ENCODE data around the gene DYNLT4. TPM values are rescaled to one million over a fixed set of nuclear protein-coding genes. Genes with fewer than 3 reads are reported as not detected.
"Not testable (repeated sequence)": the region's sequence is repeated elsewhere in the genome, so short reads cannot be mapped to it uniquely, and the experiment has no call there.

DYNLT4 gene
- total RNA-seq, 1 donor from 2014 or later = not detected

DNA sequence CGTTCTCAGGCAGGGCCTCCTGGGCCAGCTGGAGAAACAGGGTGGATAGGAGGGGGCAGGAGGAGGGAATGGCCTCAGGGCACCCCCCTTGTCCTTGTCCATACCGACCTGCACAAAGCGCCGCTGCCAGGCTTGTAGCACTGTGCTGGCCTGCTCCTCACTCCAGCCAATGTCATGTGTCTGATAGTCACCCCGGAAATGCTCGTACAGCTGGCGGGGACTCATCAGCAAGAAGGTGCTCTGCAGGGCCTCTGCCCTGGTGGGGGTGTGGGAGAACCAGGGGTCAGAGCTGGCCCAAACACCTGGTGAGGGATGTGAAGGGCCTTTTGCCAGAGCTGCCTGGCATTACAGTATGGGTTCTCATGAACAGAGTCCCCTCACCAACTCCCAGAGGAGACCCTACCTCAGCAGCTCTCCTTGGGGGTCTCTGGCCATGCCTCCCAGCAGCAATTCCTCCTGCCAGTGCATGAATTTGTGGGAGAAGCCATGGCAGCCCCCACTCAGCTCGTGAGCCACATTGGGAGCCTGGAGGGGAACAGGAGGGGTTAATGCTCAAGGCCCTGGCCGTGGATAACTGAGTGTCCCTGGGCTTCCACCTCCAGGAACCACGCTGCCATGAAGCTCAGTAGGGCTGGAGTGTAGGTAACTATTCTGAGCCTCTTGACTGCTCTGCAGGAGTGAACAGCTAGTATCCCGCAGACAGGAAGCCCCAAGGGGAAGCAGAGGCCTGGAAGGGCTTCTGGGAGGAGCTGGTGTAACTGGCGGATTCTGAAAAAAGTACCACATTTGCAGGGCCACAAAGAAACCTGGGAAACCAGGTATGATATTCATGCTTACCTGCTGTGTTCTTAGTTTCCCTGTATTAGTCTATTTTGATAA, 22.6 kb upstream of the DYNLT4 start:
- Histone ChIP-seq H3K9me3 (ENCODE audit: control insufficient read depth in 3 of 3, low read length in 3 of 3) (no peaks in the 10 kb centered on the region), H3K27me3 (ENCODE audit: control insufficient read depth in 3 of 3, insufficient read depth in 3 of 3, low read length in 3 of 3) (peaks cover 0 to 9% (median 2%) of the 10 kb centered on the region in 3 donors), H3K27ac (ENCODE audit: low read depth, low read length) (no peak overlapping the region), H3K4me1 (ENCODE audit: control insufficient read depth in 3 of 3, insufficient read depth in 3 of 3, low read length in 3 of 3) (peaks cover 0 to 4% (median 3%) of the 10 kb centered on the region in 3 donors), H3K36me3 (ENCODE audit: control insufficient read depth in 3 of 3, insufficient read depth in 3 of 3, low read length in 3 of 3) (peaks cover 0 to 1% (median 0%) of the 10 kb centered on the region in 3 donors), H3K4me3 (ENCODE audit: low read length in 3 of 3) (no peak overlapping the region), H3K9ac (ENCODE audit: low read depth in 1 of 3, low read length in 3 of 3) (no peak overlapping the region)

DNA sequence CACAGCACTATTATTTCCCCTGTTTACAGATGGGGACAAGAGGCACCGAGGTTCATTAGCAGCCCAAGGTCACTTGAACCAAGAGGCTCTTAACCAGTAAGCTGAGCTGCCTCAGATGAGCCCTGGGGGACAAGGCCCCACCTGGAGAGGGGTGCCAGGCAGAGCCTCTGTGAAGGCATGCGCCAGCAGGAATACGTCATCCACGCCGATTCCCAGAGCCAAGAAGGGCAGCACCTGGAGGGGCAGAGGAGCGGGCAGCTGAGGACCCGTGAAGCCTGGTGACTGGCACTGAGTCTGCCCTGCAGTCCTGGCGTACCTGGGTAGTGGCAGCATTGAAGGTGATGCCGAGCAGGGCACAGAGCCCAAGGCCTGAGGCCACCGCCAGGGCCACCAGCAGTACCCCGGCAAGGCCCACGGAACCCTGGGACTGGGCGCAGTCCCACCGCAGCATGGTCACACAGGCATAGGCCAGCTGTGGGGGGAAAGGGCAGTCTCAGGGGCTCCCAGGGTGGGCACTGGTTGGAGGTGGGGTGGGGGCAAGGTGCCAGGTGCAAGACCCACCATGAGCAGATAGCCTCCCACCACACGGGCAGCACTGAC, 21.8 kb upstream of the DYNLT4 start:
- peaks cover 0 to 1% (median 0%) of the 10 kb centered on the region in 3 donors for H3K36me3 ChIP-seq (ENCODE audit: control insufficient read depth in 3 of 3, insufficient read depth in 3 of 3, low read length in 3 of 3)
- no peaks in the 10 kb centered on the region for H3K9me3 ChIP-seq (ENCODE audit: control insufficient read depth in 3 of 3, low read length in 3 of 3)
- H3K27ac ChIP-seq (ENCODE audit: low read depth, low read length) = no peak overlapping the region
- H3K27me3 ChIP-seq (ENCODE audit: control insufficient read depth in 3 of 3, insufficient read depth in 3 of 3, low read length in 3 of 3) = peaks cover 0 to 9% (median 2%) of the 10 kb centered on the region in 3 donors
- no peak overlapping the region for H3K9ac ChIP-seq (ENCODE audit: low read depth in 1 of 3, low read length in 3 of 3)
- peaks cover 0 to 4% (median 3%) of the 10 kb centered on the region in 3 donors for H3K4me1 ChIP-seq (ENCODE audit: control insufficient read depth in 3 of 3, insufficient read depth in 3 of 3, low read length in 3 of 3)
- no peak overlapping the region for H3K4me3 ChIP-seq (ENCODE audit: low read length in 3 of 3)

DNA sequence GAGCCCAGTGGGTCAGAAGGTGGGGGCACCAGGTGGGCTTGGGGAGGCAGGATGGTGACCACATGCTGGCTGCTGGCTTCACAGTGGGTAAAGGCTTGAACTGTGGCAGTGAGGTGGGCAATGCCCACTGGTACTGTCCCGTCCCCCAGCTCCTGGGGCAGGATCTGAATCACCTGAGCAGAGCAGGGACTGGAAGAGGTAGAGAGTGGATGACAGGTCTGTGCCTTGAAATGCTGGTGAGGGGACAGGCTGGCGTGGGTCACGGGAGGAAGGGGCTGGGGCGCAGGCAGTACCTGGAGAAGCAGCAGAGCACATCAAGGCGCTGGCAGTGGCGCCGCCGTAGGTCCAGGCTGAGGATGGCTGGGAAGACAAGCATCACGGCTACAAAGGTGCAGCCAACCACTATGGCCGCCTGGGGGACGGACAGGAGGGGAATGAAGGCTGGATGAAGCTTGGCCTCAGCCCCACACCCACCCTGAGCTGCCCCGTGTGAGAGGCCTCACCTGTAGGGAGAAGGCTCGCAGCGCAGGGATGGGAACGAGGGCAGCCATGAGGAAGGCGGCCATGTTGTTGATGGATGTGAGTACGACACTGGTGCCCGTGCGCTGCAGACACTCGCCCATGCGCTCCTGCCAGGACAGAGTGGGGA, 21.0 kb upstream of the DYNLT4 start:
- Histone ChIP-seq H3K27me3 (ENCODE audit: control insufficient read depth in 3 of 3, insufficient read depth in 3 of 3, low read length in 3 of 3) (peaks cover 0 to 9% (median 2%) of the 10 kb centered on the region in 3 donors), H3K27ac (ENCODE audit: low read depth, low read length) (no peak overlapping the region), H3K4me1 (ENCODE audit: control insufficient read depth in 3 of 3, insufficient read depth in 3 of 3, low read length in 3 of 3) (peaks cover 0 to 4% (median 3%) of the 10 kb centered on the region in 3 donors), H3K4me3 (ENCODE audit: low read length in 3 of 3) (no peak overlapping the region), H3K9ac (ENCODE audit: low read depth in 1 of 3, low read length in 3 of 3) (no peak overlapping the region), H3K9me3 (ENCODE audit: control insufficient read depth in 3 of 3, low read length in 3 of 3) (no peaks in the 10 kb centered on the region), H3K36me3 (ENCODE audit: control insufficient read depth in 3 of 3, insufficient read depth in 3 of 3, low read length in 3 of 3) (peaks cover 0 to 1% (median 0%) of the 10 kb centered on the region in 3 donors)

DNA sequence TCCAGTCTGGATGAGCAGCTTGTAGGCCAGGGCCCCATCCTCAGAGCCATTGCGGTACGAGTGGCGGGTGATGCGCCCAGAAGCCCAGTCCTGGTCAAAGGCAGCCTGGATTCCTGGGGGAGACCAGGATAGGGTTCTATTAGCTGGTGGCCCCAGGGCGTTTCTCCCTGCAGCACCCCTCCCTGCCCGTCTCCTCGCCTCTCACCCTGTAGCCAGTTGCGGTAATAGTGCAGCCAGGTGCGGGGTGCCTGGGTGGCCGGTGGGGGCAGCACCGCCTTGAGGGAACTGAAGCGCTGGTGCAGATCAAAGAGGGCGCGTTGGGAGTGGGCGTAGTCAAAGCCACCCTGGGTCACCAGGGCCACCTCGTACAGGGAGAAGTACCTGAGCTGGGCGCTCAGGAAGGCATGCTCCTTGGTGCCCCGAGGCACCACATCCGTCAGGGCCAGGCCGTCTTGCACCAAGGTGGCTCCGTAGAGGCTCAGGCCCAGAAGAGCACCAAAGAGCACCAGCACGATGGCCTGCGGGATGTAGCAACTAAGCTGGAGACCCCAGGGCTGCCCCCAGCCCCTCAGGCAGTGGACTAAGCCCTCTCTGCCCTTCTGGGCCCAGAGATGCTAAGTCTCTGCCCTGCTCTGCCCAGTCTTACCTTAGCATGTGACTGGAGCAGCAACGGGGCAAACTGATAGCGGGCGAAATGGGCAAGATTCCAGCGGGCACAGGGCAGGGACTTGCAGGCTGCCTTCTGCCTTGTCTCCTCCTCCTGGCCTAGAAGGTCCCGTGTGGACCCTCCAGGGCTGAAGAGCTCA, 20.2 kb upstream of the DYNLT4 start:
- Histone ChIP-seq H3K4me1 (ENCODE audit: control insufficient read depth in 3 of 3, insufficient read depth in 3 of 3, low read length in 3 of 3) (peaks cover 0 to 4% (median 3%) of the 10 kb centered on the region in 3 donors), H3K4me3 (ENCODE audit: low read length in 3 of 3) (no peak overlapping the region), H3K36me3 (ENCODE audit: control insufficient read depth in 3 of 3, insufficient read depth in 3 of 3, low read length in 3 of 3) (peaks cover 0 to 1% (median 0%) of the 10 kb centered on the region in 3 donors), H3K9me3 (ENCODE audit: control insufficient read depth in 3 of 3, low read length in 3 of 3) (no peaks in the 10 kb centered on the region), H3K27ac (ENCODE audit: low read depth, low read length) (peak overlapping the region; percentile 12), H3K27me3 (ENCODE audit: control insufficient read depth in 3 of 3, insufficient read depth in 3 of 3, low read length in 3 of 3) (peaks cover 0 to 8% (median 2%) of the 10 kb centered on the region in 3 donors), H3K9ac (ENCODE audit: low read depth in 1 of 3, low read length in 3 of 3) (no peak overlapping the region)

DNA sequence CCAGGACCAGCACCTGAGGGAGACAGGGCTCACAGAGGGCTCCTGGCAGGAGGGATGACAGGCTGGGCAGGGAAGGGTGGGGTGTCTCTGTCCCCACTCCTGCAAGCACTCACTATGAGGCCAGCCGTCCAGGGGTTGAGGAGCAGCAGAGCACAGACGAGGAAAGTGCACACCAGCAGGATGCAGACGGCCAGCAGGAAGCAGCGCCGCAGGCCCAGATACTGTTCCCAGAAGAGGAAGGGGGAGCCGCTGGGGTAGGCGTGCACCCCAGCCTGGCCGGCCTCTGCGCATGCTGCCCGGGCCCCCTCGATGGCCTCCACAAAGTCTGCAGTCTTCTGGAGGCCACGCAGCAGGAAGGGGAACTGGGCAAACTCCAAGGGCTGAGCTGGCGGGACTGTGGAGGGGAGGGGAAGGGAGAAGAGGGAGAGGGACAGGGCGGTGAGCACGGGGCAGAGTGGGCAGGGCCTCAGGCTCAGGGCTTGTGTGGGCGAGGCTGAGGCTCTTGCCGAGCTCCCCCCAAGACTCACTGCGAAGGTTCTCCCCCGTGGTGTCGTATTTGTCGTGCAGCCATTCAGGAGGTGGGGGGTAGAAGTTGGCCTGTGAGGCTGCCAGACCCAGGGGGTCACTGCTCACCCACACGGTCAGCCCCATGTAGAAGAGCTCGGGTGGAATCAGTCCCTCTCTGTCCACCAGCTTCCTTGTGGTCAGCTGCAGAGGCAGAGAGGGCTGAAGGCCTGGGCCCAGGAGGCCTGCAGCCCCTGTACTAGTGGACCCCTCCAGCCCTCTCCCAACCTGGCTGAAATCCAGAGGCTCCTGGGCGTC, 19.4 kb upstream of the DYNLT4 start:
- no peak overlapping the region for H3K4me3 ChIP-seq (ENCODE audit: low read length in 3 of 3)
- H3K4me1 ChIP-seq (ENCODE audit: control insufficient read depth in 3 of 3, insufficient read depth in 3 of 3, low read length in 3 of 3) = peaks cover 0 to 4% (median 3%) of the 10 kb centered on the region in 3 donors
- H3K36me3 ChIP-seq (ENCODE audit: control insufficient read depth in 3 of 3, insufficient read depth in 3 of 3, low read length in 3 of 3) = peaks cover 0 to 1% (median 0%) of the 10 kb centered on the region in 3 donors
- H3K27me3 ChIP-seq (ENCODE audit: control insufficient read depth in 3 of 3, insufficient read depth in 3 of 3, low read length in 3 of 3) = peaks cover 0 to under 1% (median under 1%) of the 10 kb centered on the region in 3 donors
- no peak overlapping the region for H3K9ac ChIP-seq (ENCODE audit: low read depth in 1 of 3, low read length in 3 of 3)
- peak overlapping the region; percentile 12 for H3K27ac ChIP-seq (ENCODE audit: low read depth, low read length)
- no peaks in the 10 kb centered on the region for H3K9me3 ChIP-seq (ENCODE audit: control insufficient read depth in 3 of 3, low read length in 3 of 3)

DNA sequence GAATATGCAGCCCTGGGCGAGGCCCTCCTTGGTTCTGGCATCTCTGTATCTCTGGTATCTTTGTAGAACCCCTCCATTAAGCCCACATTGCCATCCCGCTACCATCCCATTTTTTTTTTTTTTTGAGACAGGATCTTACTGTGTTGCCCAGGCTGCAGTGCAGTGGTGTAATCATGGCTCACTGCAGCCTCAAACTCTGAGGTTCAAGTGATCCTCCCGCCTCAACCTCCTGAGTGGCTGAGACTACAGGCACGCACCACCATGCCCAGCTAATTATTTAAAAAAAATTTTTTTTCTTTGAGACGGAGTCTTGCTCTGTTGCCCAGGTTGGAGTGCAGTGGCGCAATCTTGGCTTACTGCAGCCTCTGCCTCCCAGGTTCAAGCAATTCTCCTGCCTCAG, 17.2 kb upstream of the DYNLT4 start:
- not testable (repeated sequence) for H3K9me3 ChIP-seq (ENCODE audit: control insufficient read depth in 3 of 3, low read length in 3 of 3); H3K9ac ChIP-seq (ENCODE audit: low read depth in 1 of 3, low read length in 3 of 3); H3K27me3 ChIP-seq (ENCODE audit: control insufficient read depth in 3 of 3, insufficient read depth in 3 of 3, low read length in 3 of 3); H3K27ac ChIP-seq (ENCODE audit: low read depth, low read length); H3K36me3 ChIP-seq (ENCODE audit: control insufficient read depth in 3 of 3, insufficient read depth in 3 of 3, low read length in 3 of 3); H3K4me3 ChIP-seq (ENCODE audit: low read length in 3 of 3)
- peaks cover 11 to 19% (median 13%) of the 10 kb centered on the region in 3 donors for H3K4me1 ChIP-seq (ENCODE audit: control insufficient read depth in 3 of 3, insufficient read depth in 3 of 3, low read length in 3 of 3)

DNA sequence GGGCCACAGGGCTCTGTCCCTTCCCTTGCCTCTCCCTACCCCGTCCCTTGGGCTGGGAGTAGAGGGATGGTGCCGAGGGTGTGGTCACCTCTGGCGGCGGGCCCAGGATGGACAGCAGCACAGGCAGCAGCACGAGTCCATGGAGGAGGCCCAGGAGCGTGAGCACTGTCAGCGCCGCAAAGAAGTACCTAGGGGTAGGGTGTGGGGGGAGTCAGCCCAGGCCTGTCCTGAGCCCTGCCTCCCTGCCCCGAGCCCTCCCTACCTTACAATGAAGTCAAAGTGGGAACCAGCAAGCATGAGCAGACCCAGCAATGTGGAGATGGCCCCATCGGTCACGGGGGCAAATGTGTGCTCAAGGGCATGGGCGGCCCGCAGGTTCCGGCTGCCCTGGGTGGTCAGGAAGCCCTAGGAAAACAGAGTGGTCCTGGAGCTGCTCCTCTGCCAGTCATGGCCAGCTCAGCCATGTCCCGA, 15.9 kb upstream of the DYNLT4 start:
- Histone ChIP-seq H3K27me3 (ENCODE audit: control insufficient read depth in 3 of 3, insufficient read depth in 3 of 3, low read length in 3 of 3) (no peaks in the 10 kb centered on the region), H3K27ac (ENCODE audit: low read depth, low read length) (no peak overlapping the region), H3K4me3 (ENCODE audit: low read length in 3 of 3) (no peak overlapping the region), H3K36me3 (ENCODE audit: control insufficient read depth in 3 of 3, insufficient read depth in 3 of 3, low read length in 3 of 3) (no peaks in the 10 kb centered on the region), H3K9ac (ENCODE audit: low read depth in 1 of 3, low read length in 3 of 3) (no peak overlapping the region), H3K9me3 (ENCODE audit: control insufficient read depth in 3 of 3, low read length in 3 of 3) (no peaks in the 10 kb centered on the region), H3K4me1 (ENCODE audit: control insufficient read depth in 3 of 3, insufficient read depth in 3 of 3, low read length in 3 of 3) (peaks cover 11 to 19% (median 13%) of the 10 kb centered on the region in 3 donors)

DNA sequence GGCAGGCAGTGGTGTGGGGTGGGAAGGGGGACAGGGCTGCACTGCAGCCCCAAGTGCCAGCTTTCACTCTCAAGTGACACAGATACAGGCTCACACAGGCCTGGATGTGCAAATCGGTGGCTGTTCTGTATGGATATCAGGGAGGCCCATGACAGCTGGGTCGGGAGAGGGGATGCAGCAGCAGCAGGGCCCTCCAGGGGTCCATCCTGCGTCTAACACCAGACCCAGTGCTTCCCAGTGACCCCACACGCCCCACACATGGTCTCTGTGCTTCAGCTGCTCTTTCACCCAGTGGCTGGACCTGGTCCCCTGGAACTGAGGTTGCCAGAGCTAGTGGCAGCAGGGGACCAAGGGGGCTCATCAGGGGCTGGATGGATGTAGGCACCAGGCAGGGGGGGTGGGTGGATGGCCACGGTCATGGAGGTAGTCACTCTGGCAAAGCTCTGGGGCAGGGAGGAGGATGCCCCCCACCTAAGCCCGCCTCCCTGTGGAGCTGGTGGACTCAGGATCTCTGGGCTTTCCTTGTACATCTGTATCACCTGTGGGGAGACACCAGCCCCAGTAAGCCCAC, 15.1 kb upstream of the DYNLT4 start:
- Histone ChIP-seq H3K27me3 (ENCODE audit: control insufficient read depth in 3 of 3, insufficient read depth in 3 of 3, low read length in 3 of 3) (no peaks in the 10 kb centered on the region), H3K4me3 (ENCODE audit: low read length in 3 of 3) (no peak overlapping the region)

More for the DNA sequence above, 15.1 kb upstream of the DYNLT4 start:
- peaks cover 11 to 19% (median 13%) of the 10 kb centered on the region in 3 donors for H3K4me1 ChIP-seq (ENCODE audit: control insufficient read depth in 3 of 3, insufficient read depth in 3 of 3, low read length in 3 of 3)
- H3K36me3 ChIP-seq (ENCODE audit: control insufficient read depth in 3 of 3, insufficient read depth in 3 of 3, low read length in 3 of 3) = no peaks in the 10 kb centered on the region
- H3K9me3 ChIP-seq (ENCODE audit: control insufficient read depth in 3 of 3, low read length in 3 of 3) = no peaks in the 10 kb centered on the region
- no peak overlapping the region for H3K9ac ChIP-seq (ENCODE audit: low read depth in 1 of 3, low read length in 3 of 3)
- no peak overlapping the region for H3K27ac ChIP-seq (ENCODE audit: low read depth, low read length)

All from skeletal muscle tissue (tissue), 4 donors.